ENCODE measurements around the gene PHRF1.

PHRF1 gene

DNA sequence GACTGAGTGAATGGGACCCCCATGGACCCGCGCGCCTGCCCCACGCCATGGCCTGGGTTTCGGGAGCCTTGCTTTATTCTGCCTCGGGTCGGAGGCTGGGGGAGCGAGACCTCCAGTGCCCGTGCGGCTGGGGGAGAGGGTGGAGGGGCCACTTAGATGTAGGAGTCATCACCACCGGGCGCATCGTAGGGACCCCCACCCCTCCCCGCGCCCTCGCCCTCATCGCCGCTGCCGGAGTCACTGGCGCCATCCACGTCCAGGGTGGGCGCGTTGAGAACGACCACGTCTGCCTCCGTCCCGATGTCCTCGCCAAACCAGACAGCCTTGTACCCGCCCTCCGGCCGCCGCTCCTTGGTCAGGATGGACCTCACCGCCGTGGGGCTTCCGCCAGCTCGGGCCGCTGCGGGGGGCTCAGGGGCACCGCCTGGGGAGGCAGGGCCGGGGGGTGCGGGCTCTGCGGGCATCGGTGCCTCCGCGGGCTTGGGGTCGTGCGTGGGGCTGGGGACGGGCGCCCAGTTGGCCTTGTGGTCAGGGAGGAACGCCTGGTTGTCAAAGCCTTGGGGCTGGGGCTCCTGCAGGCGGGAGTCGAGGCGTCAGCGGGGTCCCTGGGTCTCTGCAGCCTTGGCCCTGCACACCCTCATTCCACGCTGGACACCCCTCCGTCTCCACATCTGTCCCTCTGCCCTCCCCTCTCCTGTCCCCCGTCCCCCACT, 41.1 kb downstream of the PHRF1 start:
- no peak for DNase-seq

DNA sequence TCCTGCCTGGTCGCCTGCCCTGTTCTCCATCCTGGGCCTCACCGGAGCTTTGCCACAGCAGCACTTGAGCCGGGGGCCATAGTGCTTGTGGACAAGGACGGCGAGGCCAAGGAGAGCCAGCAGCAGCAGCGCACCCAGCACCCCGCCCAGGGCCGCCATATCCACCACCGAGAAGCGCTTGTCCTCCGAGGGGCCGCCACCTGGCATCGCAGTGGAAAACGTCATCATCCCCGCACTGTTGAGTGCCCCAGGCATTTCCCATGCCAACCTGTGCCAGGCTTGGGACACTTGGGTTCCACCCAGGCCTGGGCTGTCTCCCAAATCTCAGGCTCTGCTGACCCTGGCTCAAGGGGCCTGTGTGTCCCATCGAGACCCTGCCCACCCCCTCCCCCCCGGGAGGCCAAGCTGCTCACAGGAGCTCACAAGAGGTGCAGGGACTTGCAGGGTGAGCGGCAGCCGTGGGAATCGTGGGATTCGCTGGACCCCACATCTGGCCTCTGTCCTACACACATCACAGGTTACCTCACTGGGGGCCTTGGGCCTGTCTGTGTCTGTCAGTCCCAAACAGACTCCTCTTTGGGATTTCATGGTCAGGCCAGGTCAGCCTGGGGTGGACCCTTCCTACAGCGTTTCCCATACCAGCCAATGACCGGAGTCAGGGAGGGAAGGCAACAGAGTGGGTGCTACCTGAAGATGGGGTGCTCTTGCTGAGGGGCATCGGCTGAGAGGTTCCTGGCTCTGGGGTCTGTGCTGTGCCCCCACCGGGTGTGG, 41.8 kb downstream of the PHRF1 start:
- DNase-seq: no peak

DNA sequence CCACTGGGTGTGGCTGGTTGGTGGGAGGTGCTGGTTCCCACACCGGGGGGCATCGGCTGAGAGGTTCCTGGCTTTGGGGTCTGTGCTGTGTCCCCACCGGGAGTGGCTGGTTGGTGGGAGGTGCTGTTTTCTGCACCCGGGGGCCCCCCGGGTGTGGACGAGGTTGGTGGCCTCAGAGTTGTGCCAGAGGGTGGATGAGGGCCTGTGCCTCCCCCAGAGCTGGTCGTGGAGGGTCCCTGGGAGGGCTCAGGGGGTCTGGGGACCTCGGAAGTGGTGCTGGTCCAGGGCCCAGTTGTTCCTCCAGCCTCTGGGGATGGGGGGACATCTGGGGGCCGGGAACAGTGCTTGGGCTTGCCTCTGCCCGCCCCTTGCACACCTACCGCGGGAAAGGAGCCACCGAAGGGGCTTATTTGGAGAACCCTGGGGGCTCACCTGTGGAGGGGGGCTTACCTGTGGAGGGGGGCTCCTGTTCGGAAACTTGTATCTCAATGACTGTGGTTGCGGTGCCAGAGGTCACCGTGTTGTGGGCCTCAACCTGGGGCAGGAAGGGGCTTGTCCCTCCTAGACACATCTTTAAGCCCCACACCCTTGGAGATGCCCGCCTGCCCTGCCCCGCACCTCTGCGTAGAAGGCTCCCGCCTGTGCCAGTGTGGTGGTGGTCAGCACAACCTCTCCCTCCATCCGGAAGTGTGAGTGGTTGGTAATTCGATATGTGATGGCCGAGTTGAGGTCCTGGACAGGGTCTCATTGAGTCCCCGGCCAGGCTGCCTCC, 42.8 kb downstream of the PHRF1 start:
- DNase-seq: no peak

DNA sequence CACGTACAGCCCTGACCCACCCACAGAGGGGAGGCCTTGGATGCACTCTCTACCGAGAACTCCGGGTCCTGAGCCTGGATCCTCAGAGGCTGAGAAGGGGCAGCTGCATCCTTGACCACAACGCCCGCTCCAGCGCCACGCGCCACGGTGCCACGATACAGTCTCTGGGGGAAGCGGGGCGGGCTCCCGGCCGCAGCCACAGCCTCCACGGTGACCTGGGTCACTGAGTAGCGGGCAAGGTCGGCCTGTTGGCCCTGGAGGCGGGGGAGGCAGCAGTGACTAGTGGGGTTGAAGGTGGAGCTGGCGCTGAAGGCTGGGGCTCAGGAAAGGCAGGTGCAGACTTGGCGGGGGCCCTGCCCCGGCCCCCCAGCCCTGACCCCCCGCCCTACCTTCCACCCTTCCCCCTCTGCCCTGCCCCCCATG, 43.4 kb downstream of the PHRF1 start:
- DNase-seq: no peak

DNA sequence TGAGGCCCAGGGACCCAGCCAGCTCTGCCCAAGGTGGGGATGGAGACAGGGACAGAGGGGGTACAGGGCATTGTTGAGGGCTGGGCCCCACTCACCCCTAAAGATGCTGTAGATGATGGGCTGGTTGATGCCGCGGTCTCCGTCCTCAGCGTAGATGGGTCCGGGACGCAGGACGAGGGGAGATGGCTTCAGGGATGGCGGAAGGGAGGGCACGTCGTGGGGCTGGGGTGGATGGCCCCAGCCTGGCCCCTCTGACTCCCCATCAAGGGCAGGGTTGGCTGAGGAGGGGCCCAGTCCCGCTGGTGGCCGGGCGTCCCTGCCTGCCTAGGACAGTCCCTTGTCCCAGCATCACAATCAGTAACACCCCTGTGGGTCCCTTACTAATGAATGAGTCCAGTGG, 43.9 kb downstream of the PHRF1 start:
- no peak for DNase-seq

DNA sequence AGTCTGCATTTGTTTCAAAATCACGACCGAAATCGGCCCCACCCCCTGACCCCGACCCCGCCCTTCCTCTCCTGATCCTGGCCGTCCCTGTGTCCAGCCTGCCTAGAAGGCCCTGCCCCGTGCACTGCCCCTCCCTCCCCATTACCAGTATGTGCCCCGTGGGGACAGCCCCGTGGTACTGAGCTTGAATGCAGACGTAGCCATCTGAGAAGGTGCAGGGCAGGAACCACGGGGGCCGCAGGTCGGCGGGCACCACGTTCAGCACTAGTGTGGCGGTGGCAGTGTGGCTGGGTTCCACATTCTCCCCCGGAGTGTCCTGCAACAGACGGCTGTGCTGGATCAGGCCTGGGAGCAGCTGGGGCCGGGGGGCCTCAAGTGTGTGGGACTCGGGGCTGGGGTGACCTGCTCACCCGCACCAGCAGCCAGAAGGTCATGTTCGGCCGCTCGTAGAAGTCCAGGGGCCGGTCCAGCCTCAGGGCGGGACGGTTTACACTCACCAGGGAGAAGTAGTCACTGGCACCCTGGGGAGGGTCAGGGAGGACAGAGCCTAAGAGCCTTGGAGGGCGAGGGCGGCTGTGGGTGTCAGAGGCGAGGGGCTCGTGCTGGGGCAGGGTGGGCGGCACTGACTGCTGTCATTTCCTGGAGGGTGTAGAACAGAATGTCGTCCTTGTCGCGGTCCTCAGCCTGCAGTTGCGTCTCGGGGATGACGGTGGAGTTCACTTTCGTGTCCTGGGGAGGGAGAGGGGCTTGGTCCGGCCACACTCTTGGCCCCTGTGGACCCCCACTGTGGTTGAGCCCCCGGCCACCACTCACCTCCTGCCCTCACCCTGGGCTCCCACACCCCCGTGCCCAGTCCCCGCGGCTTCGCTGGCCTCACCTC, 44.9 kb downstream of the PHRF1 start:
- no peak for DNase-seq

DNA sequence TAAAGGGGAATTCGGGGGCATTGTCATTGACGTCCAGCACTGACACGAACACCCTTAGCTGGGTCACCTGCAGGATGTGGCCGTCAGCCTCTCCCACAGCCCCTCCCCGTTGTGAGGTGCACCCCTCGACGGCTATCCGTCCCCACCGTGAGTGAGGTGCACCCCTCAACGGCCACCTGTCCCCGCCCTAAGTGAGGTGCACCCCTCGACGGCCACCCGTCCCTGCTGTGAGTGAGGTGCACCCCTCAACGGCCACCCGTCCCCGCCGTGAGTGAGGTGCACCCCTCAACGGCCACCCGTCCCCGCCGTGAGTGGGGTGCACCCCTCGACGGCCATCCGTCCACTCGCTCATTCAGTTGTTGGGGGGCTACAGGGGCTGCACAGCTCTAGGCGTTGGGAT, 45.6 kb downstream of the PHRF1 start:
- no peak for DNase-seq

DNA sequence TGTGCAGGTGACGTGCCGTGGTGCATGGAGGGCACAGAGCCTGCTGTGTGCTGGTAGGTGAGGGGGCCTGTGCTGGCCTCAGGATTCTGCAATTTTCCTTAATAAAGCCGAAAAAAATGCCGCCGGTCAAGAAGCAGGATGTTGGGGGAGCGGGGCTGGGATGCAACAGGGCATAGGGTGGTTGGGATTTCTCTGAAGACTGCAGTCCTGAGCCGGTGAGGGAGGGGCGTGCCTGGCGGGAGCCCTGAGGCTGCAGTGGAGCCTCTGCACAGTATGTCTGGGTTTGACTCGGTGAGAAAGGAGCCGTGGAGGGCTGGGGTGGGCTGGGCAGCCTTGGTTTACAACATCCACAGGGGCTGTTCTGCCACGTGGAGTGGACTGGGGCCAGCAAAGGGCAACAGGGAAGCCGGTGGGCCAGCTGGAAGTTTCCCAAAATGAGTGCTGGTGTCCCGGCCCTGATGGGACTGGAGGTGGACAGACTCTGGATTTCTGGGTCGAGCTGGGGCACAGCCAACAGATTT, 47.1 kb downstream of the PHRF1 start:
- DNase-seq: no peak

DNA sequence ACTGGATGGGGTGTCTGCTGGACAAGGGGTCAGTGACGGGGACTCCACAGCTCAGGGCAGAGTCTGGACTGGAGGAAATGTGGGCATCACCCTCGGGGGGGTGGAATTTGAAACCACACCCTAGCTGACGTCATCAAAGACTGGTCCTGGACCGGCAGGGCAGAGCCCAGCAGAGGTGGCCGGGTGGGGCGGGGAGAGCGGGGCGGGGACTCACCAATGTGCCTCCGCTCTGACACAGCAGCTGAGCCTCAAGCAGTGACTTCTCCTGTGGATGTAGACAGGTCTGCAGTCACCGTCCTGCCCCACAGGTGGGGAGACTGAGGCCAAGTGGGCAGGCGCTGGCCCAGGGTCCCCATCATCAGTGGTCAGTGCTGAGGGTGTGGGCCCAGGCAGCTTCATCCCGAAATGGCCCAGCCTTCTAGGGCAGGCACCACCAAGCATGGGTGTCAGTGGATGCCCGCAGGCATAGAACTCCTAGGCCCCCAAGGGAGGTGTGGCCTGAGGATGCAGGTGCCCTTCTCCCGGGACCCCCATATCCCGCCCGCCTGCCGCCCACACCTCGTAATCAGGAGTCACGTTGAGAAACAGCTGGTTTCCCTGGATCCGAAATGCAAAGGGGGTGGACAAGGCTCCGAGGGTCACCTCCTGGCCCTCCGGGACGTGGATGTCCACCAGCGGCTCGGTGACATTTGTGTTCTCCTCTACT, 47.9 kb downstream of the PHRF1 start:
- no peak for DNase-seq

DNA sequence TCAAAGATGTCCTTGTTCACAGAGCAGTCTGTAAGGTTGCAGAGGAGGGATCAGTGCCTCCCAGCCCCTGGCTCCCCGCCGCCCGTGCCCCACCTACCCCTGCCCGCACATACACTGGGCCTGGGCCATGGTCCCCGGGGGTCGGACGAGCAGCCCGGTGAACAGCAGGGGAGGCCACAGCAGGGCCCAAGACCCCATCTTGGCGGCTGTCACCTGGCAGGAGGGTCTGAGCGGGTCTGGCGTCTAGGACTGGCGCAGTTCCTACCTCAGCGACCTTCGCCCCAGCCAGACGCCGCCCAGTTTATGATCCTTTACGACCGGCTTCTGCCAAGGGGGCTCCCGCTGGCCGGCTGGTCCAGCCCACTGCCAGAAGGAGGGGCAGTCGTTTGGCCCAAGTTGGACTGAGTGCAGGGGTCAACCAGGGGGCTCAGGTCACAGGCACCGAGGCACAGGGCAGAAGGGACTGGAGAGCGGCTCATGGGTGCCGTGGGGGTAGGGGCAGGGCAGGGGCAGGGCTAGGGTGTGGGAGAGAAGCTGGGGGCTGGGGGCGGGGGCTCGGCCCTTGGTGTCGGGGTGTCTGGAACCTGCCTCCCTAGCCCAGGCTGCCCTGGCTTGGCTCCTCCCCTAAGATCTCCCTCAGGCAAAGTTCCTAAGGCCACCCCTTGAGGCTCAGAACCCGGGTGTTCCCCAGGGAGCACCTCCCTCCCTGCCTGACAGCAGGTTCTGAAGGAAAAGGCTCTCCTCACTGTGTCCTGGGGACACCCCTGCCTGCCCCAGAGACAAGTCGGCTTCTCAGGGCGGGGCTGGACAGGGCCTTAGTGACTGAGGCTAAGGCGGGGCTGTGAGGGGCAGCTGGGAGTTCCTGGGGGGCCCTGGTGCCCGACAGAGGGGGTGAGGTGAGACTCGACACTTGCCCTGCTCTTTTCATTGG, 48.7 kb downstream of the PHRF1 start, which contains the start of gene CDHR5:
Gene CDHR5, minus strand, starts transcription at position 251 of the 931 bp plus-strand sequence. Its CDS starts 53 bp downstream, at position 198.
- DNase-seq: no peak

DNA sequence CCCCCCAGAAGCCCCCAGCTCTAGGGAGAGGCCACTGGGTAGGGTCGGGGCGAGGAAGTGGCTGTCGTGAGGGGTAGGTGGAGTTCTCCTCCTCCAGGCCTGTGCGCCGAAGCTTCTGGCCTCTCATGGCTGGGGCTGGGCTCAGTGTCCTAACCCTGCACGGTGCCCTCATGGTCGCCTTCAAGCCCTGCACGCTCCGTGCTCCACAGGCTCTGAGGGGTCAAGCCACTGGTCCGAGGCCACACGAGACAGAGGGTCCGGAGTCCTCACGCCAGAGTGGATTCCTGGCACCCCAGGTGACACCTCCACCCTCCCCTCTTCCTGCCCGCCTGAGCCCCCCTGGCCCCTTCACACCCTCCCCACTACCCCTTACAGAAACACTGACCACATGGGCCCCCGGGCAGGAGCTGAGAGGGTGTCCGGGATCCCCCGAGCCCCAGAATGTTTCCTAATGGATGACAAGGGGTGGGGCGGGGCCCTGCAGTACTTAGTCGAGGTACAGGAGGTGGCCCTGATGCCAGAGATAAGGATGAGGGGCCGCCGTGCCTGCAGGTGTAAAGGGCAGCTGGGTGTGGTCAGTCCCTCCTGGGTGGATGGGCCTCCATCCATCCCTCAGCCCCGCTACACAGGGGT, 49.5 kb downstream of the PHRF1 start:
- no peak for DNase-seq

DNA sequence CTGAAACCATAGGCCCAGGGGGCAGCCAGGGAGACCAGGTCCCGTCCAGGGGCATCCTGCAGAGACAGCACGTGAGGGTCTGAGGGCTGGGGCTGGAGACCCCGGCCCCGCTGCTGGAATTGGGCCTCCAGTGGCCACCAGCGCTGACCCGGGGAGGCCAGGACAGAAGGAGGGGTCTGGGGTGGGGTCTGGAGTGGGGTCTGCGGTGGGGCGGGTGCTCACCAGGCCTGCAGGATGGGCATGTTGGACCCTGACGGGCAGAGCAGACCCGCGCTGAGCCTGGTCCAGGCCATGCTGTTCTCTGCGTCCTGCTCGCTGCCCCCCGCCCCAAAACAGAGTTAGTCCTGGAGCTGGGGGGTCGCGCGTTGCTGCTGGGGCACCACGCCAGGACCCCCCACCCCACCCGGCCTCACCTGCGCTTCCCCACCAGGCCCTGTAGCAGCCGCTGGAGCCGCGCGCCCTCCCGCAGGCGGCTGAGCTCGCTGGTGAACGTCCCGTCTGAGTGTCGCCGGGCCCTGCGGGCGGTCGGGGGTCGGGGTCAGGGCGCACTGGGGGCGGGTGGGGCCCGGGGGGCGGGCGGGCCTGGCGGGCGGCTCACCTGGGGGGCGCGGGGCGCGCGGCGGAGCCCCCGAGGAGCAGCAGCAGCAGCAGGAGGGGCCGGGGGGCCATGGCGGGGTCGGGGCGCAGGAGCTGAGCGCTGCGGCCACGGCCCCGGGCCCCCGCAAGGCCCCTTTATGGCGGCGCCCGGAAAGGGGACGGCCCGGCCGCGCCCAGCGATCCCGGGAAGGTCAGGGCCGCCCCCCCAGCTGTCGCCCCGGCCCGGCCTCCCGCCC, 50.4 kb downstream of the PHRF1 start, which contains the start of gene SCT:
Gene SCT, minus strand, starts transcription at position 707 of the 833 bp plus-strand sequence. Its CDS starts 38 bp downstream, at position 669.
- DNase-seq: no peak

DNA sequence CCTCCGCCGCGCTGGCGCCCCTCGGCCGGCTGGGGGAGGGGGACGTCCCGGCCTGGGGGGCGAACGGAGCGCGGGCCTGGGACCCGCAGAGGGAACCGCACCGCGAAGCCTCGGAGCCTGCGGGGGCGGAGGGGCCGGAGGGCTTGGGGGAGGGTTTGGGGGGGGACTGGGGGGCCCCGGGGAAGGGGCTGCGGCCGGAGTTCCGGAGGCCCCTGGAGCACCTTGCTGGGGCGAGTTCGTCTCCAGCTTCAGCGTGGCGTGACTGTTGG, 51.0 kb downstream of the PHRF1 start:
- no peak for DNase-seq

DNA sequence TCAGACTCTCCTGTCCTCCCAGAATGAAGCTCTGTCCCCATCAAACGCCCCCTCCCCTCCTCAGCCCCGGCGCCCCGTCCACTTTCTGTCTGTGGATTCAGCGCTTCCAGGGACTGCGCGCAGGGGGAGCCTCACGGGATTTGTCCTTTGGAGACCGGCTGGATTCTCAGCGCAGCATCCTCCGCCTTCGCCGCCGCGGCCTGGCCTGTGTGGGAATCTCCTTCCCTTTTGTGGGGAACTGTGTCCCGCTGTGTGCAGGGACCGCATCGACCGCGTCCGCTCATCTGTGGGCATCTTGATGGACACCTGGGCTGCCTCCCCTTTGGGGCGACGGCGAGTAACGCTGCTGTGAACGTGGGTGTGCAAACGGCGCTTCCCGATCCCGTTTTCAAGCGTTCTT, 51.8 kb downstream of the PHRF1 start:
- DNase-seq: no peak

DNA sequence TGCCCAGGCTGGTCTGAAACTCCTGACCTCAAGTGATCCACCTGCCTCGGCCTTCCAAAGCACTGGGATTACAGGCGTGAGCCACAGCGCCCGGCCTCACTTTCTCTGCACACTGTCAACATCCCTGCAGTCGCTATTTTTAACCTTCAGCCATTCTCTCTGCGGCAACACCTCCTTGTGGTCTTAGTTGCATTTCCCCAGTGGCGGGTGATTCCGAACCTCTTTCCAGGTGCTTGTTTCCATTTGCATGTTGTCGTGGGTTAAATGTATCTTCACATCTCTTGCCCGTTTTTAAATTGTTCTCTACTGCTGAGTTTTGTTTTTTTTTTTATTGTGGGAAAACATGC, 52.9 kb downstream of the PHRF1 start:
- no peak for DNase-seq

DNA sequence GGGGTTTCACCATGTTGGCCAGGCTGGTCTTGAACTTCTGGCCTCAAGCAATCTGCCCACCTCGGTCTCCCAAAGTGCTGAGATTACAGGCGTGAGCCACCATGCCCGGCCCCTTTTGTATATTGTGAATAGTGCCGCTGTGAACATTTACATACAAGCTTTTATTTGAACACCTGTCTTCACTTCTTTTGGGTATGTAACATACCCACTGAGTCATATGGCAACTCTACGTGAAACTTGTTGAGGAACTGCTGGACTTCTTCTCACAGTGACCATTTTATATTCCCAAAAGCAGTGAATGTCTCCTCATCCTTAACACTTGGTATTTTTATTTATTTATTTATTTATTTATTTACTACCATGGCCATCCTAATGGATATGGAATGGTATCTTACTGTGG, 54.6 kb downstream of the PHRF1 start:
- DNase-seq: no peak

DNA sequence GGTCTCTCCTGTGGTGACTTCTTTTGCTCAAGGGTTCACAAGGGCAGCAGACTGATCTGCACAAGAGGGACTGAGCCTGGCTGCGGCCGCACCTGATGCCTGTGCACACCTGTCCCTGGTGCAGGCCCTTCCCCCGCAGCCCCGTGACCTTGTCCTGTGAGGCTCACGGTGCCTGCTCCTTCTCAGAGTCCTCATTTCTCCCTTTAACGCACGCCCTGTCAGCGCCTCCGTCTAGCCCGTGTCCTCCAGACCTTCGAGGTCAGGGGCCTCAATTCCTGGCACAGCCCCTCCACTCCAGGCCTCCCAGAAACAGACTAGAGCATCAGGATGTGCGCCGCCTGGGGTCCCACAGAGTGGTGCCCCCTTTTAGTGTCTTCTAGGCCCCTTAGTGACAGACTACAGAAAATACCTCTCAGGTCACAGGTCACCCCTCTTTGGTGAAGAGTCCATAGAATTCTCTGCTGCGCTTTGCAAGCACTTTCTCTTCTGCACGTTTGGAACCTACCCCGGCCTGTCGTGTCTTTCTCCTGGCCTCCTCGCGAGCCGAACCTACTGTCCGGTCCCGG, 59.8 kb downstream of the PHRF1 start:
- DNase-seq: no peak

DNA sequence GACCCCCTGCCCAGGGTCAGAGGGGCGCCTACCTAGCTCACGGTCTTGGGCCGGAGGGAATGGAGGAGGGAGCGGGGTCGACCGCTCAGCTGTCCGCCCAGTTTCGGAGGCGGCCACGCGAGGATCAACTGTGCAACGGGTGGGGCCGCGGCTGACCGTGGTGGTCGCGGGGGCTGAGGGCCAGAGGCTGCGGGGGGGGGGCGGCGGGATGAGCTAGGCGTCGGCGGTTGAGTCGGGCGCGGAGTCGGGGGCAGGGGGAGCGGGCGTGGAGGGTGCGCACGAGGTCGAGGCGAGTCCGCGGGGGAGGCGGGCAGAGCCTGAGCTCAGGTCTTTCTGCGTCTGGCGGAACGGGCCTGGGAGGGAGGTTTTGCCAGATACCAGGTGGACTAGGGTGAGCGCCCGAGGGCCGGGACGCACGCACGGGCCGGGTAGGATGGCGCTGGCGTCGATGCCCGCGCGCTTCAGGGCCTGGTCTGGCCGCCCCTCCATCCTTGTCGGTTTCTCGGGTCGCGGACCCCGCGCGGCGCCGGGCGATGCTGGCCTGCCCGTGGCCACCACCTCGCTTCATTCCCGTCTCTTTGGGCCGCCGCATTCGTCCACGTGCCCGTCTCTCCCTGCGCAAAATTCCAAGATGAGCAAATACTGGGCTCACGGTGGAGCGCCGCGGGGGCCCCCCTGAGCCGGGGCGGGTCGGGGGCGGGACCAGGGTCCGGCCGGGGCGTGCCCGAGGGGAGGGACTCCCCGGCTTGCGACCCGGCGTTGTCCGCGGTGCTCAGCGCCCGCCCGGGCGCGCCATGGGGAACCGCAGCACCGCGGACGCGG, 60.5 kb downstream of the PHRF1 start, which contains the start of gene DRD4:
Gene DRD4, plus strand, starts transcription at position 759 of the 822 bp plus-strand sequence. Its CDS starts 36 bp downstream, at position 795.
- DNase-seq: no peak

All from activated CD8-positive, alpha-beta memory T cell treated with anti-CD3 and anti-CD28 coated beads, Interleukin-2, amount 50 U/mL, for 48 hours (primary cell).